ENCODE data around the gene SSH2. TPM values are rescaled to one million over a fixed set of nuclear protein-coding genes. Genes with fewer than 3 reads are reported as not detected.

The SSH2 gene
- total and polyA plus RNA-seq, 9 of the 15 experiments (the other 6 are each of a cell fraction or from before 2014, with no cell fraction given) = 3.9 to 16.1 (median 10.2) TPM

- Histone ChIP-seq H3K9ac (ENCODE audit: insufficient read depth in 1 of 2, low read depth in 2 of 2, low read length in 2 of 2) (no peak overlapping the region), H3K79me2 (ENCODE audit: control insufficient read depth, insufficient read depth, low read length) (no peaks in the 10 kb centered on the region), H3K4me3 (no peak overlapping the region), H4K20me1 (replicated peaks; ENCODE audit: control insufficient read depth, insufficient read depth, low read length) (no peaks in the 10 kb centered on the region), H3K4me1 (replicated peaks in 1 of 2; ENCODE audit: control insufficient read depth in 2 of 2, insufficient read depth in 2 of 2, low read length in 2 of 2) (peaks cover 0 to 3% of the 10 kb centered on the region in 2 experiments; a peak in 3 of 5 replicates), H3K9me3 (replicated peaks; ENCODE audit: control insufficient read depth, insufficient read depth, low read depth, low read length) (no peaks in the 10 kb centered on the region), H3K4me2 (ENCODE audit: insufficient read depth, low read length) (no peak overlapping the region), H3K9me1 (ENCODE audit: control insufficient read depth, insufficient read depth, low read length) (no peaks in the 10 kb centered on the region), H3K36me3 (ENCODE audit: control insufficient read depth, insufficient read depth, low read length) (no peaks in the 10 kb centered on the region), H3K27me3 (ENCODE audit: control insufficient read depth in 2 of 2, insufficient read depth in 2 of 2, low read length in 2 of 2) (no peaks in the 10 kb centered on the region), H2AFZ (ENCODE audit: low read depth, low read length) (peak overlapping the region; percentile 62; the same call in 1 of the 2 replicates), H3K27ac (ENCODE audit: extremely low read depth, low read depth, low read length) (no peak overlapping the region)
- ATAC-seq = peak; percentile 97
- ChIA-PET CTCF (ENCODE audit: low intra/inter-chr PET ratio) (interaction anchor here (1.1 to 4.1 kb wide), 2 partner anchors 140 to 161 kb away, joined by 5 to 40 read pairs; no protein-coding TSS in a partner anchor), POLR2A (interaction anchor here (0.7 to 2.0 kb wide), 5 partner anchors 11 to 140 kb away, joined by 3 to 8 read pairs (median 3); no protein-coding TSS in a partner anchor)
- intact Hi-C loops (cut with micrococcal nuclease) = loop anchor here (1.0 to 5.0 kb wide), 2 partner anchors 57 to 140 kb away; no protein-coding TSS in a partner anchor
- no TSS peak for BruUV-seq (replicated peaks)
- WGBS (ENCODE audit: insufficient coverage, low coverage, missing lambda C conversion rate) = 21% methylated on average over 8 of the region's 8 CpGs
- peak; percentile 91 for FAIRE-seq
- peak; percentile 72 to 80 (median 74) for DNase-seq (ENCODE audit: extremely low read depth in 1 of 4, low spot score in 3 of 4)
- in situ Hi-C loops (cut with MboI) = loop anchor here (5.0 kb wide), 1 partner anchor 137 kb away; no protein-coding TSS in a partner anchor
- no peak for TF ChIP-seq FOXO4 (CRISPR knock-in tag; IDR thresholded peaks at IDR 0.05)
- no peak for TF ChIP-seq ZBTB26 (CRISPR knock-in tag; IDR thresholded peaks at IDR 0.05)
- peak; percentile 59; the same call in 1 of the 2 replicates for TF ChIP-seq CC2D1A (IDR thresholded peaks at IDR 0.05)
- no peak for TF ChIP-seq TEAD1 (CRISPR knock-in tag; IDR thresholded peaks at IDR 0.05)
- TF ChIP-seq PHB (CRISPR knock-in tag; IDR thresholded peaks at IDR 0.05) = no peak
- TF ChIP-seq RNF219 (CRISPR knock-in tag; IDR thresholded peaks at IDR 0.05) = no peak
- no peak for TF ChIP-seq ERF (CRISPR knock-in tag; IDR thresholded peaks at IDR 0.05)
- no peak for TF ChIP-seq KLF1 (tag; IDR thresholded peaks at IDR 0.05)
- TF ChIP-seq CTCF (IDR thresholded peaks at IDR 0.05 in 2 of 3, conservative IDR thresholded peaks at IDR 0.05 in 1 of 3; ENCODE audit: insufficient read depth in 2 of 3, low read depth in 1 of 3, low read length in 3 of 3) = peak; percentile 83 to 88 (median 84)
- TF ChIP-seq E2F8 (IDR thresholded peaks at IDR 0.05; ENCODE audit: low read depth, partially characterized antibody) = no peak
Measured at GRCh38 chr17:29778956-29779811, 150.8 kb downstream of the SSH2 start.
